ENCODE measurements around the gene CACNG8. TPM values are rescaled to one million over a fixed set of nuclear protein-coding genes. Genes with fewer than 3 reads are reported as not detected.
"Not testable (repeated sequence)": the region's sequence is repeated elsewhere in the genome, so short reads cannot be mapped to it uniquely, and the experiment has no call there.

Gene CACNG8
- total RNA-seq, 4 donors from 2014 or later, result not detected

GRCh38 chr19:53944933-53945332 is 17.8 kb upstream of the CACNG8 start:
- H3K27ac ChIP-seq, result no peak overlapping the region
- H3K9me3 ChIP-seq, result no peaks in the 10 kb centered on the region
- H3K4me1 ChIP-seq, result no peaks in the 10 kb centered on the region
- DNase-seq, result no peak
- TF ChIP-seq POLR2A (IDR thresholded peaks at IDR 0.05) (no peak), POLR2AphosphoS5 (IDR thresholded peaks at IDR 0.05) (no peak), EP300 (IDR thresholded peaks at IDR 0.05; ENCODE audit: low read depth) (no peak)
- intact Hi-C loops (cut with DNase I; ENCODE audit: low total_unique reads), result no loop called here
- H3K4me3 ChIP-seq, result no peak overlapping the region
- in situ Hi-C loops (cut with MboI; ENCODE audit: low pct_ligation_motif_present in 1 of 4, low pct_unique_long_range_greater_than_20kb in 1 of 4, low sequenced_read_pairs in 3 of 4), result no loop called here
- WGBS, 2 donors (ENCODE audit: low coverage in 1 of 2), result 67 to 85% methylated on average over 1 to 4 of the region's 4 CpGs
- H3K36me3 ChIP-seq, result no peaks in the 10 kb centered on the region
- peaks cover 51% of the 10 kb centered on the region for H3K27me3 ChIP-seq

GRCh38 chr19:53945441-53945840 is 17.3 kb upstream of the CACNG8 start:
- in situ Hi-C loops (cut with MboI; ENCODE audit: low pct_ligation_motif_present in 1 of 4, low pct_unique_long_range_greater_than_20kb in 1 of 4, low sequenced_read_pairs in 3 of 4), result no loop called here
- H3K9me3 ChIP-seq, result no peaks in the 10 kb centered on the region
- intact Hi-C loops (cut with DNase I; ENCODE audit: low total_unique reads), result no loop called here
- peaks cover 48% of the 10 kb centered on the region for H3K27me3 ChIP-seq
- no peak overlapping the region for H3K27ac ChIP-seq
- no peak for DNase-seq
- H3K4me1 ChIP-seq, result no peaks in the 10 kb centered on the region
- no peak for TF ChIP-seq EP300 (IDR thresholded peaks at IDR 0.05; ENCODE audit: low read depth)
- no peak for TF ChIP-seq POLR2AphosphoS5 (IDR thresholded peaks at IDR 0.05)
- TF ChIP-seq, protein P1, sequence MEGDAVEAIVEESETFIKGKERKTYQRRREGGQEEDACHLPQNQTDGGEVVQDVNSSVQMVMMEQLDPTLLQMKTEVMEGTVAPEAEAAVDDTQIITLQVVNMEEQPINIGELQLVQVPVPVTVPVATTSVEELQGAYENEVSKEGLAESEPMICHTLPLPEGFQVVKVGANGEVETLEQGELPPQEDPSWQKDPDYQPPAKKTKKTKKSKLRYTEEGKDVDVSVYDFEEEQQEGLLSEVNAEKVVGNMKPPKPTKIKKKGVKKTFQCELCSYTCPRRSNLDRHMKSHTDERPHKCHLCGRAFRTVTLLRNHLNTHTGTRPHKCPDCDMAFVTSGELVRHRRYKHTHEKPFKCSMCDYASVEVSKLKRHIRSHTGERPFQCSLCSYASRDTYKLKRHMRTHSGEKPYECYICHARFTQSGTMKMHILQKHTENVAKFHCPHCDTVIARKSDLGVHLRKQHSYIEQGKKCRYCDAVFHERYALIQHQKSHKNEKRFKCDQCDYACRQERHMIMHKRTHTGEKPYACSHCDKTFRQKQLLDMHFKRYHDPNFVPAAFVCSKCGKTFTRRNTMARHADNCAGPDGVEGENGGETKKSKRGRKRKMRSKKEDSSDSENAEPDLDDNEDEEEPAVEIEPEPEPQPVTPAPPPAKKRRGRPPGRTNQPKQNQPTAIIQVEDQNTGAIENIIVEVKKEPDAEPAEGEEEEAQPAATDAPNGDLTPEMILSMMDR (IDR thresholded peaks at IDR 0.05), result no peak
- no peak for TF ChIP-seq POLR2A (IDR thresholded peaks at IDR 0.05)
- H3K4me3 ChIP-seq, result no peak overlapping the region
- H3K36me3 ChIP-seq, result no peaks in the 10 kb centered on the region
- WGBS, 2 donors (ENCODE audit: low coverage in 1 of 2), result 38 to 41% methylated on average over 2 to 9 of the region's 9 CpGs

DNA sequence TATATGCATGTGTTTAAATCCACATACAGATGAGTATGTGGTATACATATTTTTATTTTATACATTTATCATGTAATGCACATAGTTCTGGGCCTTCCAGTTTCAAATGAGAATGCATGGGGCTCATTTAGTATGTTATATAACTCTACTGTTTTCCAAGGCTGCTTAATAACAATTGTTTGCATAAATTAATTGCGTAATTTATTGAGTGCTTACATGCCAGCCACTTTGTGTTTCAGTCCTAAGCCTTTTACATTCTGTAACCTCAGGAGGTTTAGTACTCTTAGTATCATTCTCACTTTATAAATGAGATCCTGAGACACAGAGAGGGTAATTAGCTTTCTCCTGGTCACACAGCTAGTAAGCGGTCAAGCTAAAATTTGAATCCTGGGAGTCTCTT is 16.7 kb upstream of the CACNG8 start:
- DNase-seq, result no peak
- intact Hi-C loops (cut with DNase I; ENCODE audit: low total_unique reads), result no loop called here

DNA sequence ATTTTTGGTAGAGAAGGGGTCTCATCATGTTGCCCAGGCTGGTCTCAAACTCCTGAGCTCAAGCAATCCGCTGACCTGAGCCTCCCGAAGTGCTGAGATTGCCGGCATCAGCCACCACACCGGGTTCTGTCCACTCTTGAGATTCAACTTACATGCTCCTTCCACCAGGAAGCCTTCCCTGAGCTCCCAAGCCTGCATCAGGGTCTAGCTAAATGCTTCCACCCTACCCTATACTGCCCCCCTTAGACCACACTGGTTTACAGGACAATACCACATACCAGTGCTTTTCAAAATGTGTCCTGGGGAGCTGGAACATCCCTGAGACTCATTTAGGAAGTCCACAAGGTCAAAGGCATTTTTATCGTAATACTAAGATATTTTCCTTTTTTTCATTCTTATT is 15.1 kb upstream of the CACNG8 start:
- Histone ChIP-seq H3K27me3 (peaks cover 32% of the 10 kb centered on the region), H3K9me3 (no peaks in the 10 kb centered on the region), H3K4me1 (no peaks in the 10 kb centered on the region), H3K4me3 (no peak overlapping the region), H3K27ac (no peak overlapping the region), H3K36me3 (no peaks in the 10 kb centered on the region)
- in situ Hi-C loops (cut with MboI; ENCODE audit: low pct_ligation_motif_present in 1 of 4, low pct_unique_long_range_greater_than_20kb in 1 of 4, low sequenced_read_pairs in 3 of 4) (no loop called here), intact Hi-C loops (cut with DNase I; ENCODE audit: low total_unique reads) (no loop called here)
- no peak for DNase-seq
- WGBS, 2 donors (ENCODE audit: low coverage in 1 of 2), result 70% methylated on average over 5 of the region's 5 CpGs; no CpG with 5 or more reads in 1 of the 2 donors
- TF ChIP-seq POLR2A (IDR thresholded peaks at IDR 0.05), result no peak
- TF ChIP-seq, protein P1 (IDR thresholded peaks at IDR 0.05), result no peak

More for the DNA sequence above, 16.7 kb upstream of the CACNG8 start:
- TF ChIP-seq, protein P1 (IDR thresholded peaks at IDR 0.05), result no peak
- TF ChIP-seq POLR2A (IDR thresholded peaks at IDR 0.05) (no peak), POLR2AphosphoS5 (IDR thresholded peaks at IDR 0.05) (no peak), EP300 (IDR thresholded peaks at IDR 0.05; ENCODE audit: low read depth) (no peak)
- 94 to 100% methylated on average over 1 to 2 of the region's 2 CpGs for WGBS, 2 donors (ENCODE audit: low coverage in 1 of 2)
- no peaks in the 10 kb centered on the region for H3K36me3 ChIP-seq
- no peaks in the 10 kb centered on the region for H3K9me3 ChIP-seq
- in situ Hi-C loops (cut with MboI; ENCODE audit: low pct_ligation_motif_present in 1 of 4, low pct_unique_long_range_greater_than_20kb in 1 of 4, low sequenced_read_pairs in 3 of 4), result no loop called here
- H3K27ac ChIP-seq, result no peak overlapping the region
- H3K4me1 ChIP-seq, result no peaks in the 10 kb centered on the region
- no peak overlapping the region for H3K4me3 ChIP-seq
- H3K27me3 ChIP-seq, result peaks cover 48% of the 10 kb centered on the region

DNA sequence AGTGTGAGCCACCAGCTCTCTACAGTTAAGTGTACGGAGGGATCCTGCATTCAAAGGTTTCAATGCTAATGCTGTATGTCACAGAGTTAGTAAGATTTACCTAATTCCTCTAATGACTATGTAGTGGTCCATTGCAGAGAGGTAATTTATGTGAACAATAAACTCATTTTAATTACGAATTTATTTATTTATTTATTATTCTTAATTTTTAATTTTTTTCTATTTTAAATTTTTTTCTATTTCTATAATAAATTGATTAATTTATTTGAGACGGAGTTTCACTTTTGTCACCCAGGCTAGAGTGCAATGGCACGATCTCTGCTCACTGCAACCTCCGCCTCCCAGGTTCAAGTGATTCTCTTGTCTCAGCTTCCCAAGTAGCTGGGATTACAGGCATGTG is 14.1 kb upstream of the CACNG8 start:
- H3K4me1 ChIP-seq; H3K36me3 ChIP-seq; intact Hi-C loops (cut with DNase I; ENCODE audit: low total_unique reads); in situ Hi-C loops (cut with MboI; ENCODE audit: low pct_ligation_motif_present in 1 of 4, low pct_unique_long_range_greater_than_20kb in 1 of 4, low sequenced_read_pairs in 3 of 4); H3K9me3 ChIP-seq; H3K4me3 ChIP-seq; H3K27ac ChIP-seq; DNase-seq: not testable (repeated sequence)
- H3K27me3 ChIP-seq, result peaks cover 31% of the 10 kb centered on the region
- 55 to 88% methylated on average over 4 to 5 of the region's 5 CpGs for WGBS, 2 donors (ENCODE audit: low coverage in 1 of 2)
